Peyer's patch (tissue), 4 donors: ENCODE measurements around the gene CR1L. TPM values are rescaled to one million over a fixed set of nuclear protein-coding genes. Genes with fewer than 3 reads are reported as not detected.

Experiments
- DNase-seq, 3 donors: peaks; one replicate each; pipeline ENCODE4 v3.0.0-alpha.2; 2017 to 2019
- H3K27ac ChIP-seq, 4 donors: fragments of 200-600 bp; sonication (generic); one replicate each; pipeline ENCODE4 v1.5.1; 2016 to 2019
- H3K27me3 ChIP-seq, 2 donors: fragments of 200-600 bp; sonication (generic); one replicate each; pipeline ENCODE4 v1.5.1; 2019
- H3K36me3 ChIP-seq, 3 donors: fragments of 200-600 bp; sonication (generic); one replicate each; pipeline ENCODE4 v1.5.1; 2016 to 2019
- H3K4me1 ChIP-seq, 4 donors: fragments of 200-600 bp; sonication (generic); one replicate each; pipeline ENCODE4 v1.5.1; 2016 to 2019
- H3K4me3 ChIP-seq, 4 donors: fragments of 200-600 bp; sonication (generic); 1 replicate in 3 of 4; 2 replicates in 1 of 4; pipeline ENCODE4 v1.5.1; 2016 to 2019; ENCODE audit warnings: mild to moderate bottlenecking in 1 of 4
- H3K9me3 ChIP-seq, 4 donors: fragments of 200-600 bp; sonication (generic); one replicate each; pipeline ENCODE4 v1.5.1; 2016 to 2019; ENCODE audit warnings: mild to moderate bottlenecking in 1 of 4
- POLR2A ChIP-seq, 2 donors: fragments of 450-650 bp; IDR thresholded peaks; one replicate each; pipeline ENCODE4 v1.5.1; 2017; ENCODE audit warnings: antibody characterized with exemption in 2 of 2, mild to moderate bottlenecking in 2 of 2, moderate library complexity in 2 of 2
- total RNA-seq, 4 donors: library from RNA; depleted of rRNA; stranded (reverse); fragments of >200 nt; gene quantifications; one replicate each; pipeline ENCODE4 v1.1.0, GENCODE V29; 2016
- TF ChIP-seq, protein P1 (sequence below), 6 experiments: fragments of 450-650 bp in 4 of 6; fragments of 200-600 bp in 2 of 6; sonication (generic) in 1 of 6; IDR thresholded peaks; one replicate each; pipeline ENCODE4 v1.5.1; 2017 to 2019; ENCODE audit warnings: antibody characterized with exemption in 6 of 6, mild to moderate bottlenecking in 3 of 6, moderate library complexity in 1 of 6

CR1L gene
- not detected for total RNA-seq

DNA sequence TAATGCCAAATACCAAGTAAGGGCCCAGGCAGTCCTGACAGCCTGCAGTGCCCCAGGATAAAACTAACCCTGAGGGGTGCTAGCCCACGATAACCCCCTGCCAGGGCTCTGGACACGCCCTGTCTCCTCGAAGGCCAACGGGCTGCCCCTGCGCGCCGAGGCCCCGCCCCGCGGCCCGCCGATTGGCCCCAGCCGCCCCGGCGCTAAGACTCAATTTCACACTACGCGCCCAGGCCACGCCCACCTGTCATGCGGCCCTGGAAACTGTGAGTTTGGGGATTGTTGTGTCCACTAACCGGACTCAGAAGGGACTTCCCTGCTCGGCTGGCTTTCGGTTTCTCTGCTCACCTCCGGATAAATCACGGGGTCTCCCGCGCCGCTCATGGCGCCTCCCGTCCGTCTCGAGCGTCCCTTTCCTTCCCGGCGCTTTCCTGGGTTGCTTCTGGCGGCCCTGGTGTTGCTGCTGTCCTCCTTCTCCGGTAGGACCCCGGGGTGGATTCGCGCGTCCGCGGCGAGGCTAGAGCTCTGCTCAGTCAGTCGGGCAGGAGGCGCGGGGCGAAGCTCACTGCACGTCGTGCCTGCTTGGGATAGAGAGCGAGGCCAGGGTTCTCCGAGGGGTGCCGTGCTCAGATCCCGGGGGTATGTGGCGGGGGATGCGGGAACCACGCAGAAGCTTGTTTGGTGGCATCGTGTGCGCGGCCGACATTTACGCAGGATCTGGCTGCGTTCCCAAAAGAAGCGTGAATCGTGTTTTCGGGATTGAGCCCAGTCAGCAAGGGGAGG, at the start of gene CR1L:
Gene CR1L, plus strand, starts transcription at position 282 of the 783 bp plus-strand sequence. Its CDS starts 101 bp downstream, at position 383.
- Histone ChIP-seq H3K4me3 (peak within 1 kb of the TSS; percentile 19 to 53 (median 52)), H3K9me3 (no peaks in the 10 kb centered on the region), H3K27me3 (no peaks in the 10 kb centered on the region), H3K4me1 (peaks cover 0 to 5% (median 0%) of the 10 kb centered on the region in 4 donors), H3K27ac (no peak within 1 kb of the TSS), H3K36me3 (no peaks in the 10 kb centered on the region)
- DNase-seq, result peak; percentile 68 to 82 (median 78)
- TF ChIP-seq POLR2A (IDR thresholded peaks at IDR 0.05), result no peak
- TF ChIP-seq, protein P1, sequence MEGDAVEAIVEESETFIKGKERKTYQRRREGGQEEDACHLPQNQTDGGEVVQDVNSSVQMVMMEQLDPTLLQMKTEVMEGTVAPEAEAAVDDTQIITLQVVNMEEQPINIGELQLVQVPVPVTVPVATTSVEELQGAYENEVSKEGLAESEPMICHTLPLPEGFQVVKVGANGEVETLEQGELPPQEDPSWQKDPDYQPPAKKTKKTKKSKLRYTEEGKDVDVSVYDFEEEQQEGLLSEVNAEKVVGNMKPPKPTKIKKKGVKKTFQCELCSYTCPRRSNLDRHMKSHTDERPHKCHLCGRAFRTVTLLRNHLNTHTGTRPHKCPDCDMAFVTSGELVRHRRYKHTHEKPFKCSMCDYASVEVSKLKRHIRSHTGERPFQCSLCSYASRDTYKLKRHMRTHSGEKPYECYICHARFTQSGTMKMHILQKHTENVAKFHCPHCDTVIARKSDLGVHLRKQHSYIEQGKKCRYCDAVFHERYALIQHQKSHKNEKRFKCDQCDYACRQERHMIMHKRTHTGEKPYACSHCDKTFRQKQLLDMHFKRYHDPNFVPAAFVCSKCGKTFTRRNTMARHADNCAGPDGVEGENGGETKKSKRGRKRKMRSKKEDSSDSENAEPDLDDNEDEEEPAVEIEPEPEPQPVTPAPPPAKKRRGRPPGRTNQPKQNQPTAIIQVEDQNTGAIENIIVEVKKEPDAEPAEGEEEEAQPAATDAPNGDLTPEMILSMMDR (IDR thresholded peaks at IDR 0.05), result no peak

DNA sequence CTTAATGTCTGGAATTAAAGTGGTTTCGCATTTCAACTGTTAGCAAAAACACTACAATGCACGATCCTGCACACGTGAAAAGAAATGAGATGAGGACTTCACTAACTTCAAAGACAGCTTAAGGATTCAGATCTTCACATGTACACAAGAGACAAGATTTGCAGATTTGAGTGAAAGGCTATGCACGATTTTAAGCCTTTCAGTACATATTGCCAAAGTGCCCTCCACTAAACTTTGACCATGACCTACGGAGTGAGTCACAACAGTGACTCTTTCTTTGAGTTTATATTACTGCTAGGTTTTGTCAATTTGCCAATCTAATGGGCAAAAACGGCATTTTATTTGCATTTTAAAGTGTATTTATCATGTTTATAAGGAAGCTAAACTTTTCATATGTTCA, 41.2 kb upstream of the CR1L start:
- Histone ChIP-seq H3K36me3 (no peaks in the 10 kb centered on the region), H3K9me3 (no peaks in the 10 kb centered on the region), H3K27ac (no peak overlapping the region), H3K4me1 (no peaks in the 10 kb centered on the region), H3K4me3 (no peak overlapping the region), H3K27me3 (no peaks in the 10 kb centered on the region)
- TF ChIP-seq, protein P1 (IDR thresholded peaks at IDR 0.05), result no peak
- no peak for TF ChIP-seq POLR2A (IDR thresholded peaks at IDR 0.05)
- no peak for DNase-seq

DNA sequence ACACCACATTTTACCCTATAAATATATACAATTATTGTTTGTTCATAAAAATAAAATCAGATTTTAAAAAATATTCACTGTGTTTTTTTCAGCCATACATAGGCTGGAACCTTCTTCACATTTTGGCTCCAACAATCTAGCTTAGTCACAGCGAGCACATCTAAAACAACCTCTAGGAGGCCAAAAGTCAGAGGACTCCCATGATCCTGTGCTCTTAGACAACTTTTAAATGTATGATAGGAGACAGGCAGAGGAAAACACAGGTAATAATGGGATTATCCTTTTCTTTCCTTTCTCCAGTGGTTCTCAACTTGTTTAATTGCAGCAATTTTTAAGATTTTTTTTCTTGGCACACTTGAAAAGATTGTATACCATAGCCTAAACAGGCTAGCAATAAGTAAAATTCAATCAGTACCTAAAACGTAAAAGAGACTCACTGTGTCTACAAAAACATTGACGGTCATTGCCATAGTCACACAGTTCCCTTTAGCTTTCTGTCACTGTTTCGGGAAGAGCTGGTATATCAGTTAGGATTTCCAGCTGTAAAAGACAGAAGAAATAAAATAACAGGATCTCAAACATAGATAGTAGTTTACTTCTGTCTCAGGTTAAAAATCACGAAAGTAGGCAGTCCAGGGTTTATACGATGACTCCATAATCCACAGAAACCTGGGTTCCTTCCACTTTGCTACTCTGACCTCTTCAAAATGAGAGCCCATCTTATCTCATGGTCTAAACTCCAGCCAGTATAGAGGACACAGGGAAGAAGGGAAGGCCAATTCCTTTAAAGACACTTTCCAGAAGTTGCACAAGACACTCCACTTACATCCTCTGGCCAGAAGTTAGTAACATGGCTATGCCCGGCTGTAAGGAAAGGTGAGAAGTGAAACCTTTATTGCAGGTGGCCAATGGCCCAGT, 39.2 kb upstream of the CR1L start:
- H3K27ac ChIP-seq, result no peak overlapping the region
- H3K4me3 ChIP-seq, result no peak overlapping the region
- TF ChIP-seq, protein P1 (IDR thresholded peaks at IDR 0.05), result no peak
- no peak for TF ChIP-seq POLR2A (IDR thresholded peaks at IDR 0.05)
- no peaks in the 10 kb centered on the region for H3K36me3 ChIP-seq
- no peak for DNase-seq
- H3K4me1 ChIP-seq, result no peaks in the 10 kb centered on the region
- no peaks in the 10 kb centered on the region for H3K9me3 ChIP-seq
- no peaks in the 10 kb centered on the region for H3K27me3 ChIP-seq

DNA sequence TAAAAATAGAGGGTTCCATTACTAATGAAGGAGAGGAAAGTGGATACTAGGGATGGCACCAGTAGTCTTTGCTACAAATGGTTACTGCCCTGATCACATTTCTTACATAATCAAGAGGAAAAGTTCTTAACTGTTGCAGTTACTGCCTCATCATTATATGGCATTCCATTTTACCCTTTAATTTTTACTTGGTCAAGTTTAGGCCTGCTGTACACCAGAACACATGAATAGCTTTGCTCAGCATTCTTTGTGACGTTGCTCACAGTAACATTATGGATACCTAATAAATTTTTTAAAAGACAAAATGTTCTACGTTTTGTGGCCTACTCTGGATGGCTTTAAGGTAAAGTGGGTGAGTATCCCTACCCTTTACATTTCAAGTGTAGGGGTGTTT, 38.6 kb upstream of the CR1L start:
- no peaks in the 10 kb centered on the region for H3K9me3 ChIP-seq
- H3K4me1 ChIP-seq, result no peaks in the 10 kb centered on the region
- no peak overlapping the region for H3K4me3 ChIP-seq
- no peak overlapping the region for H3K27ac ChIP-seq
- no peaks in the 10 kb centered on the region for H3K27me3 ChIP-seq
- no peaks in the 10 kb centered on the region for H3K36me3 ChIP-seq
- no peak for DNase-seq
- no peak for TF ChIP-seq POLR2A (IDR thresholded peaks at IDR 0.05)
- TF ChIP-seq, protein P1 (IDR thresholded peaks at IDR 0.05), result no peak

- TF ChIP-seq POLR2A (IDR thresholded peaks at IDR 0.05), result no peak
- TF ChIP-seq, protein P1 (IDR thresholded peaks at IDR 0.05), result no peak
- H3K4me3 ChIP-seq, result no peak overlapping the region
- no peak for DNase-seq
- no peaks in the 10 kb centered on the region for H3K9me3 ChIP-seq
- no peaks in the 10 kb centered on the region for H3K27me3 ChIP-seq
- no peaks in the 10 kb centered on the region for H3K4me1 ChIP-seq
- no peaks in the 10 kb centered on the region for H3K36me3 ChIP-seq
- H3K27ac ChIP-seq, result no peak overlapping the region
Measured at GRCh38 chr1:207612762-207613161, 32.2 kb upstream of the CR1L start.
